ENCODE measurements around the gene SMARCB1. TPM values are rescaled to one million over a fixed set of nuclear protein-coding genes. Genes with fewer than 3 reads are reported as not detected.

Gene SMARCB1
- total RNA-seq, 1 experiment from 2014 or later = 85.9 TPM

GRCh38 chr22:23779083-23779482, 7.7 kb upstream of the SMARCB1 start:
- Histone ChIP-seq H2AFZ (ENCODE audit: low read length) (no peak overlapping the region), H4K20me1 (ENCODE audit: low read length) (no peaks in the 10 kb centered on the region), H3K27me3 (ENCODE audit: low read length) (no peaks in the 10 kb centered on the region), H3K9me2 (replicated peaks; ENCODE audit: low read length) (no peaks in the 10 kb centered on the region), H3K36me3 (ENCODE audit: low read depth, low read length) (no peaks in the 10 kb centered on the region), H3K4me2 (ENCODE audit: low read length) (no peak overlapping the region), H3K9ac (ENCODE audit: low read length) (no peak overlapping the region), H3F3A (ENCODE audit: low read length, unreplicated experiment) (no peaks in the 10 kb centered on the region), H3K4me3 (ENCODE audit: low read length) (no peak overlapping the region), H3K79me2 (ENCODE audit: low read length) (no peaks in the 10 kb centered on the region), H3K27ac (ENCODE audit: low read length) (no peak overlapping the region), H3K4me1 (ENCODE audit: insufficient read depth, low read length) (peaks cover 9% of the 10 kb centered on the region; the same call in 1 of the 2 replicates), H3K9me3 (ENCODE audit: low read length) (no peaks in the 10 kb centered on the region)
- CTCF ChIA-PET = no interaction called here
- ATAC-seq (no peak), DNase-seq (no peak)
- TF ChIP-seq EZH2 (IDR thresholded peaks at IDR 0.05; ENCODE audit: low read length, unreplicated experiment) (no peak), EZH2phosphoT487 (IDR thresholded peaks at IDR 0.05; ENCODE audit: borderline replicate concordance, low read length) (no peak)
- TF ChIP-seq, protein P1, sequence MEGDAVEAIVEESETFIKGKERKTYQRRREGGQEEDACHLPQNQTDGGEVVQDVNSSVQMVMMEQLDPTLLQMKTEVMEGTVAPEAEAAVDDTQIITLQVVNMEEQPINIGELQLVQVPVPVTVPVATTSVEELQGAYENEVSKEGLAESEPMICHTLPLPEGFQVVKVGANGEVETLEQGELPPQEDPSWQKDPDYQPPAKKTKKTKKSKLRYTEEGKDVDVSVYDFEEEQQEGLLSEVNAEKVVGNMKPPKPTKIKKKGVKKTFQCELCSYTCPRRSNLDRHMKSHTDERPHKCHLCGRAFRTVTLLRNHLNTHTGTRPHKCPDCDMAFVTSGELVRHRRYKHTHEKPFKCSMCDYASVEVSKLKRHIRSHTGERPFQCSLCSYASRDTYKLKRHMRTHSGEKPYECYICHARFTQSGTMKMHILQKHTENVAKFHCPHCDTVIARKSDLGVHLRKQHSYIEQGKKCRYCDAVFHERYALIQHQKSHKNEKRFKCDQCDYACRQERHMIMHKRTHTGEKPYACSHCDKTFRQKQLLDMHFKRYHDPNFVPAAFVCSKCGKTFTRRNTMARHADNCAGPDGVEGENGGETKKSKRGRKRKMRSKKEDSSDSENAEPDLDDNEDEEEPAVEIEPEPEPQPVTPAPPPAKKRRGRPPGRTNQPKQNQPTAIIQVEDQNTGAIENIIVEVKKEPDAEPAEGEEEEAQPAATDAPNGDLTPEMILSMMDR (conservative IDR thresholded peaks at IDR 0.05; ENCODE audit: low read depth, low read length) = no peak
- BruUV-seq (replicated peaks) = no TSS peak
- POLR2A ChIA-PET (ENCODE audit: unreplicated experiment) = no interaction called here
- intact Hi-C loops (cut with micrococcal nuclease) = no loop called here

DNA sequence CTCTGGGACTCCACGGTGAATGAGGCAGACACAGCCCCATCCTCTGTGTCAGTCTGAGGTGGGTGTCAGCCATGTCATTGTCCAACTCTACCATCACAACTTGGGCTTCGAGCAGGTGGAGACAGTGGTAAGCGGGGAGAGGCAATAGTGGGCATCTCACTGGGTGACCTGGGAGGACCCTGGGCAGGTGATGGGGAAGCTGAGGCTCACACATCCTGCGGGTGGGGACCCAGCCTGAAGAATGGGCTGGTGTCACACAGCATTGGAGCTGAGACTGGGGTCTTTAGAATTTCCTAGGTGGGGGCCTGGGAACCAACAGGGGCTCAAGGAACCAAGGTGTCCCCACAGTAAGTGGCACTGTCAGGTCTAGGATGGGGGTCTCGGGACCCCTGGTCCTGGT, 7.0 kb upstream of the SMARCB1 start:
- Histone ChIP-seq H3K36me3 (ENCODE audit: low read depth, low read length) (no peaks in the 10 kb centered on the region), H3K9me3 (ENCODE audit: low read length) (no peaks in the 10 kb centered on the region), H3K4me3 (ENCODE audit: low read length) (no peak overlapping the region), H3K9ac (ENCODE audit: low read length) (no peak overlapping the region), H3K4me2 (ENCODE audit: low read length) (no peak overlapping the region), H3K27ac (ENCODE audit: low read length) (no peak overlapping the region), H3K4me1 (ENCODE audit: insufficient read depth, low read length) (peaks cover 9% of the 10 kb centered on the region; the same call in 1 of the 2 replicates), H2AFZ (ENCODE audit: low read length) (no peak overlapping the region), H3K79me2 (ENCODE audit: low read length) (no peaks in the 10 kb centered on the region), H3F3A (ENCODE audit: low read length, unreplicated experiment) (no peaks in the 10 kb centered on the region), H3K9me2 (replicated peaks; ENCODE audit: low read length) (no peaks in the 10 kb centered on the region), H3K27me3 (ENCODE audit: low read length) (no peaks in the 10 kb centered on the region), H4K20me1 (ENCODE audit: low read length) (no peaks in the 10 kb centered on the region)
- TF ChIP-seq, protein P1 (conservative IDR thresholded peaks at IDR 0.05; ENCODE audit: low read depth, low read length) = no peak
- TF ChIP-seq EZH2phosphoT487 (IDR thresholded peaks at IDR 0.05; ENCODE audit: borderline replicate concordance, low read length) (no peak), EZH2 (IDR thresholded peaks at IDR 0.05; ENCODE audit: low read length, unreplicated experiment) (no peak)
- no TSS peak for BruUV-seq (replicated peaks)
- ChIA-PET POLR2A (ENCODE audit: unreplicated experiment) (no interaction called here), CTCF (no interaction called here)
- ATAC-seq = no peak
- no peak for DNase-seq
- intact Hi-C loops (cut with micrococcal nuclease) = no loop called here

DNA sequence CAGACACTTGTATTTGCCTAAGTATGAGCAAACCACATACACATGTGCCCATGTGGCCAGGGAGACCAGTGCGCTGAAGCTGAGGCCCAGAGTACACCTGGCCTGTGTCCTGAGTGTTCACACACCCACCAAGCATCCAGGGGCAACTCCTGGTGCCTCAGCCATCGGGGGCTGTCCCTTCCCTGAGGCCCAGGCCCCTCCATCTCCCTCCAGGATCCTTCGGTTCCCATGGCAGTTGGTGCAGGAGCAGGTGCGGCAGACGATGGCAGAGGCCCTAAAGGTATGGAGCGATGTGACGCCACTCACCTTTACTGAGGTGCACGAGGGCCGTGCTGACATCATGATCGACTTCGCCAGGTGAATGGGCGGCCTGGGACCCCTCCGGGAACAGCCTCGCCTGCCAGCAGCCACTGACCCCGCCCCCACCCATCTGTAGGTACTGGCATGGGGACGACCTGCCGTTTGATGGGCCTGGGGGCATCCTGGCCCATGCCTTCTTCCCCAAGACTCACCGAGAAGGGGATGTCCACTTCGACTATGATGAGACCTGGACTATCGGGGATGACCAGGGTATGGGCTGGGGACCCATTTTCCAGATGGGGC, 6.5 kb upstream of the SMARCB1 start:
- no peak overlapping the region for H3K9ac ChIP-seq (ENCODE audit: low read length)
- no peaks in the 10 kb centered on the region for H3K36me3 ChIP-seq (ENCODE audit: low read depth, low read length)
- ATAC-seq = no peak
- H2AFZ ChIP-seq (ENCODE audit: low read length) = no peak overlapping the region
- POLR2A ChIA-PET (ENCODE audit: unreplicated experiment) = no interaction called here
- H3K27me3 ChIP-seq (ENCODE audit: low read length) = no peaks in the 10 kb centered on the region
- no peak overlapping the region for H3K27ac ChIP-seq (ENCODE audit: low read length)
- H3K4me3 ChIP-seq (ENCODE audit: low read length) = no peak overlapping the region
- H3K4me1 ChIP-seq (ENCODE audit: insufficient read depth, low read length) = peaks cover 9% of the 10 kb centered on the region; the same call in 1 of the 2 replicates
- no peaks in the 10 kb centered on the region for H4K20me1 ChIP-seq (ENCODE audit: low read length)
- no peak for DNase-seq
- H3K4me2 ChIP-seq (ENCODE audit: low read length) = no peak overlapping the region
- CTCF ChIA-PET = no interaction called here
- TF ChIP-seq, protein P1 (conservative IDR thresholded peaks at IDR 0.05; ENCODE audit: low read depth, low read length) = no peak
- no peak for TF ChIP-seq EZH2 (IDR thresholded peaks at IDR 0.05; ENCODE audit: low read length, unreplicated experiment)
- TF ChIP-seq EZH2phosphoT487 (IDR thresholded peaks at IDR 0.05; ENCODE audit: borderline replicate concordance, low read length) = no peak
- no peaks in the 10 kb centered on the region for H3K9me3 ChIP-seq (ENCODE audit: low read length)
- no peaks in the 10 kb centered on the region for H3F3A ChIP-seq (ENCODE audit: low read length, unreplicated experiment)
- no peaks in the 10 kb centered on the region for H3K9me2 ChIP-seq (replicated peaks; ENCODE audit: low read length)
- intact Hi-C loops (cut with micrococcal nuclease) = no loop called here
- BruUV-seq (replicated peaks) = no TSS peak
- no peaks in the 10 kb centered on the region for H3K79me2 ChIP-seq (ENCODE audit: low read length)

Data from PC-3 (cell line).